Fibroblast of peridontal ligament (primary cell): Measurements from ENCODE around the gene C3orf52.

Source experiments
- DNase-seq: peaks from one replicate; pipeline ENCODE4 v3.0.0-alpha.2; 2010; ENCODE audit errors: extremely low read depth

The C3orf52 gene

DNA sequence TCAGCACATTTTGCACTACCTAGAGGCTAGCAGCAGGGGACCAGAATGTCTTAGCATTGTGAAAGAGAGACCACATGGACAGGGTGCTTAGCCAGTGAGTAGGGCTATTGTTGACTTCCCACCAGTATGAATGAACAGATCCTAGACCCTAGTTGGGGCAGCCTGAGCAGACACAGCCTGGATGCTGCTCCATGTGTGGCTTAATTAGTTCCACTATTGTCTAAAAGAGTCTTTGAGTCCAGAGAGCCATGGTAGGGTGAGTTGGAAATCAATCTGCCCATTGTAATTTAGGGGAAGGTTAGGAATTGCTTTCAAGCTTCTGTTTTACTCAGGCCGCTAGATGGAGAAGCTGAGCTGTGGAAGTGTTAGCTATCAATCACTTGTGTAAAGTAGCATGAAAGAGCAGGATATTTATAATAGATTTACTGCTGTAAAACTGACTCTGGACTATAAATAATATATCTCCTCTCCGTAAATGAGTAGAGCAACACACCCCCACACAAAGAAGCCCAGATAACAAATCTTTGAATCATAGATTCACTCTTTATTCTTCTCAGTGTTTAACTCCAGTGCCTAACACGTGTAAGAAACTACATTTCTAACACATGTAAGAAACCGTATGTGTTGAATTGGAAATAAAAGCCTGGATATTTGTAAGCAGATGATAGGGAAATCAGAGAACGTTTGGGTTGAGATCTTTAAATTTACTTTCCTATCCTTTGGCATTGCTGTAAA is 50.9 kb downstream of the C3orf52 start:
- peak; percentile 45 for DNase-seq

DNA sequence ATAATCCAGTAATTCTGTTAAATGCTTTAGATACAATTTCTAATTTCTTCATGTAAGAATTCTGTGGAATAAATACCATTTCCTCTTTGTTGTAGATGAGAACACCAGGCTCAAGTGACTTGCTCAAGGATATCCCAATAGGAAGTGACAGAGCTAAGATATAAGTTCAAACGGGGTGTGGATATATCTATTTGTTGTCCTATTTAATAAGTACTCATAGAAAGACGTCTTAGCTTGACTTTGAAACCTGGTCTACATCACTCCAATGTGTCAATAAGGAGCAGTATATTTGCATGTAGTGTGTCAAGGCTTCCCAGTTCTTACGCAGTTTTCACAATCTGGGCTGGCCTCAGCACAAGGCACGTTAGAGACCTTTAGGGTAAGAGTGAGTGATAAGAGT is 51.6 kb downstream of the C3orf52 start:
- DNase-seq: no peak

DNA sequence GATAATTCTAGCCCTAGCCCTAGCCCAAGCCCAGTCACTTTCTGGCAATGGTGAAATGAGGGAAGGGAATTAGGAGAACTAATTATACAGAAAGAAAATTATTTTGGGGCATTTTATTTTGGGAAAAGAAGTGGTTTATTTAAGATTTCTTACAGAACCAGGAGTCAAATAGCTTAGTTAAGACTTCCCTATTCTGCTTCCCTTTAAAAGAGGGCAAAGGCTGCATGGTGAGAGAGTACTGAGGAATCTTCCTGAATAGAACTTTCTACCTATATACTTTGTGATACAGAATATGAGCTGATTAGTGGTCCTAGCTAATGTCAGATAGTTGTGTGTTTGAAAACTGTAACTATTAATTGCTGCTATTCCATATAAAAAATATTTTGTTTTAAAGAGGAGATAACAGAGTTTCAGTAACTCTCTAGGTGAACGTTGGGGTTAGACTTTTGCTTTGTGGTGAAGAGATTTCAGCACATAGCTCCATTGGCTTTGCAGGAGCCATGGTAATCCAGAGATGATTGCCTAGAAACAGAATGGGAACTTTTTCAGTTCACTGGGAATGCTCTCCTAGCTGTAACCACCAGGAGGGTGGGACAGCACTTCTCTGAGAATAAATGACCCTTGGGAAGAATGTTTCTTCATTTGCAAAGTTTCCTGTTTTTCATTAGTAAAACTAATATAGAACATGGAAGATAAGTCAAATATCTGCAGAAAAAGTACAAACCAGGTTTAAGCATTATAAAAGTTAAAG is 52.2 kb downstream of the C3orf52 start:
- no peak for DNase-seq

DNA sequence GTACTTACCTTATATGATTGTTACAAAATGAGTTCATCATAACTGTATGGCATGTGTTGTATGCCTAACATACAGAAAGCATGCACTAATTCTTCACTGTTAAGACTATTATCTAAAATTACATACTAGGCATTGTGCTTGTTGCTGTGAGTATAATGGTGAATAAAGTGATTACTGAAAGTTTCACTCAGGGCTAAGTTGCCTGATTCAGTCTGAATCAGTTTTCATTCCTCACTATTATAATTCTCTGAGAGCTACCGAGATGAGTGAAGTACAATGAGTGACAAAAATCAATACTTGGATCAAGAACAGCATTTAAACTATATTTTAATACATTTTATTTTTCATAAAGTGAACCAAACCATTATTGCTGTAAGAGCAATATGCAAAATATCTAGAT is 54.4 kb downstream of the C3orf52 start:
- no peak for DNase-seq

DNA sequence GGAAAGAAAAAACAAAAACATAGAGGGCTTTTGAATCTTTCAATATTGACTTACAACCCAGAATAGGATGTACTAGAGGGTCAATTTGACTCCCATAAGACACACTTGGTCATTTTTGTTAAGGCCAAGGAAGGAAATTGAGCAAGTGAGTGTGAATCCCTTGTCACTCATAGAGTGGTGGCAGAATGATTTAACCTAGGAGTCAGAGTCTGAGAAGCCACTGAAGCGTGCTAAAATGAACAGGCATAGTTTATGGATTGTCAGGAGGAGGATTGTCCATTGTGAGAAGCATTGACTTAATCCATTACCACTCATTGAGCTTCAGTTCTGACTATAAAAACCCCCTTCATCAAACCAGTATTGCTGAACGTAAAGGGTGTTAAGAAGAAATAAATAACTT is 55.1 kb downstream of the C3orf52 start:
- DNase-seq: no peak

DNA sequence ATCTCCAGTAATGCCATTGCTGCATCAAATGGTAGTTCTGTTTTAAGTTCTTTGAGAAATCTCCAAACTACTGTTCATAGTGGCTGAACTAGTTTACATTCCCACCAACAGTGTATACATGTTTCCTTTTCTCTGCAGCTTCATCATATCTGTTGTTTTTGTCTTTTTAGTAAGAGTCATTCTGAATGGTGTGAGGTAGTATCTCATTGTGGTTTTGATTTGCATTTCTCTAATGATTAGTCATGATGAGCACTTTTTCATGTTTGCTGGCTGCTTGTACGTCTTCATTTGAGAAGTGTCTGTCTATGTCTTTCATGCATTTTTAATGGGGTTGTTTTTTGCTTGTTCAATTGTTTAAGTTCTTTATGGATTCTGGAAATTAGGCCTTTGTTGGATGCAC is 57.1 kb downstream of the C3orf52 start:
- no peak for DNase-seq

DNA sequence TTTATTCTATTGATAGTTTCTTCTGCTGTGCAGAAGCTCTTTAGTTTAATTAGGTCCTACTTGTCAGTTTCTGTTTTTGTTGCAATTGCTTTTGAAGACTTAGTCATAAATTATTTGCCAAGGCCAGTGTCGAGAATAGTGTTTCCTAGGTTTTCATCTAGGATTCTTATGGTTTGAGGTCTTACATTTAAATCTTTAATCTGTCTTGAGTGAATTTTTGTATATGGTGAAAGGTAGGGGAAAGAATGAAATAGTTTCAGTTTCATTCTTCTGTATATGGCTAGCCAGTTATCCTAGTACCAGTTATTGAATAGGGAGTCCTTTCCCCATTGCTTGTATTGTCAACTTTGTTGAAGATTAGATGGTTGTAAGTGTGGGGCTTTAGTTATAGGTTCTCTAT is 57.5 kb downstream of the C3orf52 start:
- no peak for DNase-seq

DNA sequence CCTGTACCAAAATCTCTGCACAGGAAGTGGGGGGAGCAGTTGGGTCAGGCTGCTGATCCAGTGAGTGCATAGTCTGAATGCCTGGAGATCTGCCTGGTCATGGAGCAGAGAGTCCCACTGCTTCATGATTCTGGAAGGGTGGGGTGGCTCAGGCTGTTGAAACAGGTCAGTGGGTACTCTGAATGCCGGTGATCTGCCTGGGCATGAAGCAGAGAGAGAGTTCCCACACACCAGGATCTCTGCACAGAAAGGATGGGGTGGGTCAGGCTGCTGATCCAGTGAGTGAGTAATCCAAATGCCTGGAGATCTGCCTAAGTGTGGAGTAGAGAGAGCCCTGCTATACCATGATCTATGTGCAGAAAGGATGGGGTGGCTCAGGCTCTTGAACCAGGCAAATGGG is 62.9 kb downstream of the C3orf52 start:
- no peak for DNase-seq

DNA sequence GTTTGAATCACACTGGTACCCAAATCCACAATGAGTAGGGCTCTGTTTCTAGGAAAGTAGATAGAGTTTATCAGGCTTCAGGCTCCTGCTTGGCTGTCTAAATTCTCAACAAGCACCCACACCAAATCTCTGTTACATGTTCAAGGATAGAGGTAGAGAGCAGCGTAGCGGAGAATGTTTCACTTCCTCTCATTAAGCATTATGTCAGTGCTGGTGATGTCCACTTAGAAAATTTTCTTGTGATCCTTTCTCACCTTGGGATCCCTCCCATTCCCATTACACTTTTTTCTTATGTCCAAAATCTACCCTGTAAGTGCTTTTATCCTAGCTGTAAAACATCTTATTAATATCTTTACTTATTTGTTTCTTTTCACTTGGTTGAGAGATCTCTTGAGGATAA is 81.6 kb downstream of the C3orf52 start:
- DNase-seq: no peak
